HepG2 (cell line): Measurements from ENCODE around the gene AFDN. TPM values are rescaled to one million over a fixed set of nuclear protein-coding genes. Genes with fewer than 3 reads are reported as not detected.

Source experiments
- ATAC-seq: fragments of 200-7000 bp; cut with Tn5 transposase; 3 replicates; pipeline ENCODE4 v1.9.1; 2020; ENCODE audit warnings: mild to moderate bottlenecking, moderate library complexity
- BruUV-seq: library from RNA; stranded (reverse); fragments of 400-500 nt; replicated peaks from 2 replicates; lab custom pipeline; 2021; lab: Mats Ljungman, UMichigan
- CTCF ChIA-PET: fragments of 300-600 bp; formaldehyde crosslinking; extraction: SDS; loops from one replicate; lab custom pipeline; 2021; ENCODE audit warnings: low total read pairs, inconsistent platforms, low intra/inter-chr PET ratio; lab: Yijun Ruan, JAX
- POLR2A ChIA-PET: fragments of 350-600 bp; sonication (Branson Sonifier 250); formaldehyde crosslinking; loops from one replicate; lab custom pipeline; 2020; ENCODE audit warnings: antibody characterized with exemption, inconsistent platforms; lab: Yijun Ruan, JAX
- DNase-seq: peaks from one replicate; pipeline ENCODE4 v3.0.0-alpha.2; 2015; ENCODE audit warnings: low spot score
- FAIRE-seq: peaks from 3 replicates; lab custom pipeline; 2011; peaks lifted over from hg19 to GRCh38; lab: Jason Lieb, UNC
- H2AFZ ChIP-seq: one replicate; pipeline ENCODE4 v1.6.1; 2011; ENCODE audit warnings: low read length, inconsistent platforms
- H3K27ac ChIP-seq: fragments of 300-600 bp; 3 replicates; pipeline ENCODE4 v1.8.0; 2011; ENCODE audit warnings: mixed run types, mild to moderate bottlenecking, mixed read lengths, low read length, inconsistent platforms; ENCODE audit not compliant: insufficient read depth; ENCODE audit errors: extremely low read length
- H3K27me3 ChIP-seq, 2 experiments: fragments of 200-600 bp in 1 of 2; 2 replicates in 1 of 2; 3 replicates in 1 of 2; pipeline versions ENCODE4 v1.6.0 to v1.8.0; 2011; ENCODE audit warnings: low read length in 2 of 2, mild to moderate bottlenecking in 2 of 2, moderate library complexity in 2 of 2, inconsistent platforms in 1 of 2; ENCODE audit not compliant: insufficient read depth in 2 of 2, control insufficient read depth in 1 of 2
- H3K36me3 ChIP-seq, 2 experiments: fragments of 200-600 bp in 1 of 2; replicated peaks in 1 of 2; 2 replicates in 1 of 2; 3 replicates in 1 of 2; pipeline versions ENCODE4 v1.5.1 to v1.8.0; 2011; ENCODE audit warnings: low read length in 2 of 2, inconsistent platforms in 1 of 2; ENCODE audit not compliant: insufficient read depth in 2 of 2, control insufficient read depth in 1 of 2
- H3K4me1 ChIP-seq: 2 replicates; pipeline ENCODE4 v1.5.1; 2012; ENCODE audit warnings: low read length, inconsistent platforms; ENCODE audit not compliant: insufficient read depth
- H3K4me2 ChIP-seq: 2 replicates; pipeline ENCODE4 v1.6.0; 2011; ENCODE audit warnings: low read depth, low read length, inconsistent platforms
- H3K4me3 ChIP-seq, 3 experiments: fragments of 200-600 bp in 1 of 3; sonication (generic), shearing (Covaris generic) in 1 of 3; replicated peaks in 1 of 3; 2 replicates each; pipeline ENCODE4 v1.5.1; 2011 to 2016; ENCODE audit warnings: low read length in 3 of 3, inconsistent platforms in 2 of 3, low read depth in 2 of 3, mild to moderate bottlenecking in 2 of 3, control low read depth in 1 of 3, mixed read lengths in 1 of 3; ENCODE audit not compliant: insufficient read depth in 1 of 3
- H3K79me2 ChIP-seq: one replicate; pipeline ENCODE4 v1.6.1; 2011; ENCODE audit warnings: low read length, inconsistent platforms; ENCODE audit not compliant: insufficient read depth
- H3K9ac ChIP-seq: 2 replicates; pipeline ENCODE4 v1.6.0; 2011; ENCODE audit warnings: mild to moderate bottlenecking, low read depth, low read length, inconsistent platforms; ENCODE audit not compliant: insufficient read depth
- H3K9me3 ChIP-seq: 2 replicates; pipeline ENCODE4 v1.5.1; 2012; ENCODE audit warnings: mild to moderate bottlenecking, low read length
- H4K20me1 ChIP-seq: 2 replicates; pipeline ENCODE4 v1.6.0; 2011; ENCODE audit warnings: inconsistent platforms, mild to moderate bottlenecking, low read length, moderate library complexity; ENCODE audit not compliant: insufficient read depth
- PCBP2 ChIP-seq: fragments of 200-400 bp; formaldehyde crosslinking; optimal IDR thresholded peaks from 2 replicates; pipeline ENCODE3; 2018; ENCODE audit warnings: low read length, low read depth; ENCODE audit not compliant: poor library complexity, severe bottlenecking
- SRF ChIP-seq: IDR thresholded peaks from 2 replicates; pipeline ENCODE4 v1.6.1; 2011; ENCODE audit warnings: mild to moderate bottlenecking, low read depth, low read length, moderate library complexity
- TBP ChIP-seq: sonication (generic); formaldehyde crosslinking; IDR thresholded peaks from 2 replicates; pipeline ENCODE4 v1.5.0; 2020; ENCODE audit warnings: missing genetic modification reagents
- XBP1 ChIP-seq: sonication (generic); formaldehyde crosslinking; IDR thresholded peaks from 2 replicates; pipeline ENCODE4 v1.5.0; 2020; ENCODE audit warnings: missing genetic modification reagents
- ZNF326 ChIP-seq: sonication (generic); formaldehyde crosslinking; IDR thresholded peaks from 2 replicates; pipeline ENCODE4 v1.4.0; 2020; ENCODE audit warnings: missing genetic modification reagents, borderline replicate concordance
- ZNF34 ChIP-seq: sonication (generic); formaldehyde crosslinking; IDR thresholded peaks from 2 replicates; pipeline ENCODE4 v1.4.0; 2020; ENCODE audit warnings: mild to moderate bottlenecking, missing genetic modification reagents, borderline replicate concordance
- ZNF501 ChIP-seq: sonication (generic); formaldehyde crosslinking; IDR thresholded peaks from 2 replicates; pipeline ENCODE4 v1.5.1; 2020; ENCODE audit warnings: mild to moderate bottlenecking, moderate library complexity, missing genetic modification reagents
- ZNF572 ChIP-seq: sonication (generic); formaldehyde crosslinking; IDR thresholded peaks from 2 replicates; pipeline ENCODE4 v1.5.1; 2020; ENCODE audit warnings: mild to moderate bottlenecking, missing genetic modification reagents
- ZNF768 ChIP-seq: sonication (generic); formaldehyde crosslinking; IDR thresholded peaks from 2 replicates; pipeline ENCODE4 v1.4.0; 2020; ENCODE audit warnings: missing genetic modification reagents
- ZZZ3 ChIP-seq: sonication (generic); formaldehyde crosslinking; IDR thresholded peaks from 2 replicates; pipeline ENCODE4 v1.4.0; 2020; ENCODE audit warnings: missing genetic modification reagents, mild to moderate bottlenecking, borderline replicate concordance
- WGBS: methylation state at CpG from one replicate; pipeline ENCODE4 v1.1.6; 2017; ENCODE audit warnings: low lambda C conversion rate; 5-methylcytosine and 5-hydroxymethylcytosine counted together
- in situ Hi-C: cut with HindIII; loops from 2 replicates; pipeline ENCODE4 v1.10.0; 2017; ENCODE audit warnings: low pct_unique_long_range_greater_than_20kb; ENCODE audit not compliant: extremely low pct_ligation_motif_present
- intact Hi-C: fragments of 100-400 bp; cut with micrococcal nuclease; formaldehyde crosslinking; loops from one replicate; pipeline ENCODE4 v1.10.0; 2022; ENCODE audit not compliant: unreplicated experiment
- polyA plus RNA-seq, 8 experiments: library from polyadenylated mRNA; depleted of rRNA in 3 of 8; stranded (reverse) in 7 of 8; unstranded in 1 of 8; fragments of >200 nt; fragmentation: Illumina TruSeq in 4 of 8; extraction: Trizol in 4 of 8; gene quantifications; 2 replicates each; pipeline versions ENCODE4 v1.2.1 to v1.2.3, GENCODE V29; 2011 to 2016; ENCODE audit warnings: low read depth in 4 of 8, missing spikeins in 1 of 8, mixed read lengths in 1 of 8; ENCODE audit not compliant: insufficient read depth in 1 of 8
- total RNA-seq, 5 experiments: library from RNA; depleted of rRNA; stranded (reverse); fragments of >200 nt; fragmentation: Illumina TruSeq; extraction: Trizol; gene quantifications; 2 replicates each; pipeline ENCODE4 v1.2.3, GENCODE V29; 2016; ENCODE audit warnings: low read depth in 1 of 5
- TF ChIP-seq, protein P1 (sequence below): sonication (generic); formaldehyde crosslinking; IDR thresholded peaks from 2 replicates; pipeline ENCODE4 v1.4.0; 2020; ENCODE audit warnings: missing genetic modification reagents, low read depth, mild to moderate bottlenecking, borderline replicate concordance
- TF ChIP-seq, protein P2 (sequence below): sonication (generic); formaldehyde crosslinking; IDR thresholded peaks from 2 replicates; pipeline ENCODE4 v1.4.0; 2020; ENCODE audit warnings: missing genetic modification reagents, borderline replicate concordance
- TF ChIP-seq, protein P3 (sequence below): sonication (generic); formaldehyde crosslinking; IDR thresholded peaks from 2 replicates; pipeline ENCODE4 v1.5.1; 2020; ENCODE audit warnings: mild to moderate bottlenecking, missing genetic modification reagents, moderate library complexity
- TF ChIP-seq, protein P4 (sequence below): IDR thresholded peaks from 2 replicates; pipeline ENCODE4 v1.6.1; 2016; ENCODE audit warnings: missing compliant biosample characterization, missing genetic modification reagents, borderline replicate concordance

The AFDN gene
- total and polyA plus RNA-seq, 2 of the 13 experiments (the other 11 are each of a cell fraction or from before 2014, with no cell fraction given) = 136 to 151 TPM

DNA sequence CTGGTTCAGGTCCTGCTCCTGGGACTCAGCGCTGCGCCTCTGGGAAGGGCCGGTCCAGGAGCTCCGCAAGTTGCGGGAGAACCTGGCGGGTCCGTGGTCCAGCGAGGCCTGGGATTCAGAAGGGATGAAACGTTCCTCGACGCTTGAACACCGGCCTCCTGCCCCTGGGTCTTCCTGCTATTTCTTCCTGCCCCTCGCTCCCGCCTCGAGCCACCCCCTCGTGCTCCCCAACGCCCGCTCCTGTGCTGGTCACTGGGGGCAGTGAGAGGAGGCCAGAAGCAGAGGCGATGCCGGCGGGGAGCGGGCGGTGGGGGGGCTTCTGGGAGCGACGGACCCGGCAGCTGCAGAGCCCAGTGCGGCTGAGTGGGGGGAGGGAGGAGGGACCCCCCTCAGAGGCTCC lies 150.0 kb downstream of the AFDN start (continued):
- TF ChIP-seq TBP (CRISPR knock-in tag) (no peak), SRF (no peak), ZZZ3 (CRISPR knock-in tag) (no peak), ZNF34 (no peak), ZNF326 (CRISPR knock-in tag) (no peak), XBP1 (CRISPR knock-in tag) (no peak)
- TF ChIP-seq, protein P1, sequence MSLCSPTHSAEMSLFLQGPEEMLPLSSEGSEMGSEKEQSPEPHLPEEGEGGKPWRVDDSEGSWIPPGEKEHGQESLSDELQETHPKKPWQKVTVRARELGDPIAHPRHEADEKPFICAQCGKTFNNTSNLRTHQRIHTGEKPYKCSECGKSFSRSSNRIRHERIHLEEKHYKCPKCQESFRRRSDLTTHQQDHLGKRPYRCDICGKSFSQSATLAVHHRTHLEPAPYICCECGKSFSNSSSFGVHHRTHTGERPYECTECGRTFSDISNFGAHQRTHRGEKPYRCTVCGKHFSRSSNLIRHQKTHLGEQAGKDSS (CRISPR knock-in tag) = no peak

DNA sequence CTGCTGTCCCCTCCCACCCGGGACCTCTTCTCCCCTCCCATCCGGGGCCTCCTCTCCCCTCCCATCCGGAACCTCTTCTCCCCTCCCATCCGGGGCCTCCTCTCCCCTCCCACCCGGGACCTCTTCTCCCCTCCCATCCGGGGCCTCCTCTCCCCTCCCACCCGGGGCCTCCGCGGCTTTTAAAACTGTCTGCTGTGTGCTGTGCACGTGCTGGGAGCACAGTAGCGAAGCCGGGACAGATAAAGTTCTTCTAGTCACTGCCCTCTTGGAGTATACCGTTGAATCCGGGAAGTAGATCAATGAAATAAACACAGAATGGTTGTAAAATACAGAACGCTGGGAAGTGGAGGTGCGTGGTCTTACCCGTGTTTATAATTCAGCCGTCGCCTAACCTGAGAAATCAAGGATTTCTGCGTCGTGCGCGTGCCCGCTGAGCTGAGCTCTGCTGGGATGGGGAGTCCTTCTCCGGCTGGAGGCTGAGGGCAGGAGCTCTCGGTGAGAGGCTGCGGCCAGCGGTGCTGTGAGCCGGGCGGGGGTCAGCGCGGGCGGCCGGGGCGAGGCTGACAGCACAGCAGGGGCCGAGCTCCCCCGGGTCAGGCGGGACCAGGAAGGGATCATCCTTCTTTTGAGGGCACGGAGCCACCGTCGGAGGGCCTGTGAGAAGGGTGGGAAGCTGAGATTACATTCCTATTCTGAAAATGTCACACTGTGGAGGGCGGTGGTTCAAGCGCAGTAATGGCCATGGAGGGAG lies 151.2 kb downstream of the AFDN start:
- no peak overlapping the region for H3K27ac ChIP-seq
- intact Hi-C loops = no loop called here
- no peaks in the 10 kb centered on the region for H3K36me3 ChIP-seq
- no TSS peak for BruUV-seq
- H3K27me3 ChIP-seq = no peaks in the 10 kb centered on the region; a peak in 1 of 5 replicates
- H2AFZ ChIP-seq = no peak overlapping the region
- no peaks in the 10 kb centered on the region for H3K79me2 ChIP-seq
- H4K20me1 ChIP-seq = no peaks in the 10 kb centered on the region
- 87% methylated on average over 43 of the region's 43 CpGs for WGBS
- no peak overlapping the region for H3K9ac ChIP-seq
- H3K4me2 ChIP-seq = peak overlapping the region; percentile 5; the same call in 1 of the 2 replicates
- H3K4me1 ChIP-seq = peaks cover 27% of the 10 kb centered on the region
- no peak overlapping the region for H3K4me3 ChIP-seq
- FAIRE-seq = no peak
- H3K9me3 ChIP-seq = no peaks in the 10 kb centered on the region
- DNase-seq = no peak
- ChIA-PET CTCF (no interaction called here), POLR2A (no interaction called here)
- in situ Hi-C loops = no loop called here
- ATAC-seq = no peak
- TF ChIP-seq, protein P2, sequence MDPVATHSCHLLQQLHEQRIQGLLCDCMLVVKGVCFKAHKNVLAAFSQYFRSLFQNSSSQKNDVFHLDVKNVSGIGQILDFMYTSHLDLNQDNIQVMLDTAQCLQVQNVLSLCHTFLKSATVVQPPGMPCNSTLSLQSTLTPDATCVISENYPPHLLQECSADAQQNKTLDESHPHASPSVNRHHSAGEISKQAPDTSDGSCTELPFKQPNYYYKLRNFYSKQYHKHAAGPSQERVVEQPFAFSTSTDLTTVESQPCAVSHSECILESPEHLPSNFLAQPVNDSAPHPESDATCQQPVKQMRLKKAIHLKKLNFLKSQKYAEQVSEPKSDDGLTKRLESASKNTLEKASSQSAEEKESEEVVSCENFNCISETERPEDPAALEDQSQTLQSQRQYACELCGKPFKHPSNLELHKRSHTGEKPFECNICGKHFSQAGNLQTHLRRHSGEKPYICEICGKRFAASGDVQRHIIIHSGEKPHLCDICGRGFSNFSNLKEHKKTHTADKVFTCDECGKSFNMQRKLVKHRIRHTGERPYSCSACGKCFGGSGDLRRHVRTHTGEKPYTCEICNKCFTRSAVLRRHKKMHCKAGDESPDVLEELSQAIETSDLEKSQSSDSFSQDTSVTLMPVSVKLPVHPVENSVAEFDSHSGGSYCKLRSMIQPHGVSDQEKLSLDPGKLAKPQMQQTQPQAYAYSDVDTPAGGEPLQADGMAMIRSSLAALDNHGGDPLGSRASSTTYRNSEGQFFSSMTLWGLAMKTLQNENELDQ (CRISPR knock-in tag) = no peak
- TF ChIP-seq ZNF768 (peak; percentile 18; the same call in 1 of the 2 replicates), ZNF572 (CRISPR knock-in tag) (no peak), PCBP2 (no peak), ZNF501 (0 out of 2 replicates have a peak, but pooled peaks have one; percentile 31)
- TF ChIP-seq, protein P3, sequence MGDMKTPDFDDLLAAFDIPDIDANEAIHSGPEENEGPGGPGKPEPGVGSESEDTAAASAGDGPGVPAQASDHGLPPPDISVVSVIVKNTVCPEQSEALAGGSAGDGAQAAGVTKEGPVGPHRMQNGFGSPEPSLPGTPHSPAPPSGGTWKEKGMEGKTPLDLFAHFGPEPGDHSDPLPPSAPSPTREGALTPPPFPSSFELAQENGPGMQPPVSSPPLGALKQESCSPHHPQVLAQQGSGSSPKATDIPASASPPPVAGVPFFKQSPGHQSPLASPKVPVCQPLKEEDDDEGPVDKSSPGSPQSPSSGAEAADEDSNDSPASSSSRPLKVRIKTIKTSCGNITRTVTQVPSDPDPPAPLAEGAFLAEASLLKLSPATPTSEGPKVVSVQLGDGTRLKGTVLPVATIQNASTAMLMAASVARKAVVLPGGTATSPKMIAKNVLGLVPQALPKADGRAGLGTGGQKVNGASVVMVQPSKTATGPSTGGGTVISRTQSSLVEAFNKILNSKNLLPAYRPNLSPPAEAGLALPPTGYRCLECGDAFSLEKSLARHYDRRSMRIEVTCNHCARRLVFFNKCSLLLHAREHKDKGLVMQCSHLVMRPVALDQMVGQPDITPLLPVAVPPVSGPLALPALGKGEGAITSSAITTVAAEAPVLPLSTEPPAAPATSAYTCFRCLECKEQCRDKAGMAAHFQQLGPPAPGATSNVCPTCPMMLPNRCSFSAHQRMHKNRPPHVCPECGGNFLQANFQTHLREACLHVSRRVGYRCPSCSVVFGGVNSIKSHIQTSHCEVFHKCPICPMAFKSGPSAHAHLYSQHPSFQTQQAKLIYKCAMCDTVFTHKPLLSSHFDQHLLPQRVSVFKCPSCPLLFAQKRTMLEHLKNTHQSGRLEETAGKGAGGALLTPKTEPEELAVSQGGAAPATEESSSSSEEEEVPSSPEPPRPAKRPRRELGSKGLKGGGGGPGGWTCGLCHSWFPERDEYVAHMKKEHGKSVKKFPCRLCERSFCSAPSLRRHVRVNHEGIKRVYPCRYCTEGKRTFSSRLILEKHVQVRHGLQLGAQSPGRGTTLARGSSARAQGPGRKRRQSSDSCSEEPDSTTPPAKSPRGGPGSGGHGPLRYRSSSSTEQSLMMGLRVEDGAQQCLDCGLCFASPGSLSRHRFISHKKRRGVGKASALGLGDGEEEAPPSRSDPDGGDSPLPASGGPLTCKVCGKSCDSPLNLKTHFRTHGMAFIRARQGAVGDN = 0 out of 2 replicates have a peak, but pooled peaks have one; percentile 16
- TF ChIP-seq, protein P4, sequence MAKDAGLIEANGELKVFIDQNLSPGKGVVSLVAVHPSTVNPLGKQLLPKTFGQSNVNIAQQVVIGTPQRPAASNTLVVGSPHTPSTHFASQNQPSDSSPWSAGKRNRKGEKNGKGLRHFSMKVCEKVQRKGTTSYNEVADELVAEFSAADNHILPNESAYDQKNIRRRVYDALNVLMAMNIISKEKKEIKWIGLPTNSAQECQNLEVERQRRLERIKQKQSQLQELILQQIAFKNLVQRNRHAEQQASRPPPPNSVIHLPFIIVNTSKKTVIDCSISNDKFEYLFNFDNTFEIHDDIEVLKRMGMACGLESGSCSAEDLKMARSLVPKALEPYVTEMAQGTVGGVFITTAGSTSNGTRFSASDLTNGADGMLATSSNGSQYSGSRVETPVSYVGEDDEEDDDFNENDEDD (CRISPR knock-in tag) = no peak
